Endothelial cell of umbilical vein (primary cell): ENCODE data around the gene SIX5. TPM values are rescaled to one million over a fixed set of nuclear protein-coding genes. Genes with fewer than 3 reads are reported as not detected.

Source experiments
- BruUV-seq: library from RNA; stranded (reverse); fragments of 400-500 nt; replicated peaks from 2 replicates; lab custom pipeline; 2021; lab: Mats Ljungman, UMichigan
- CTCF ChIA-PET: fragments of 300-600, 350-600 bp; sonication (Branson Sonifier 250); formaldehyde crosslinking; loops from one replicate; lab custom pipeline; 2021; ENCODE audit warnings: antibody characterized with exemption, inconsistent platforms; lab: Charles Lee
- POLR2A ChIA-PET: fragments of 300-600, 350-600 bp; sonication (Branson Sonifier 250); formaldehyde crosslinking; loops from one replicate; lab custom pipeline; 2021; ENCODE audit warnings: antibody characterized with exemption, inconsistent platforms; lab: Charles Lee
- DNase-seq: peaks from one replicate; pipeline ENCODE4 v3.0.0-alpha.2; 2011; ENCODE audit warnings: low read depth, low spot score
- FAIRE-seq: peaks from 2 replicates; lab custom pipeline; 2011; peaks lifted over from hg19 to GRCh38; lab: Jason Lieb, UNC
- H2AFZ ChIP-seq: 2 replicates; pipeline ENCODE4 v1.6.0; 2012; ENCODE audit warnings: low read depth, low read length, control low read depth, inconsistent platforms
- H3K27ac ChIP-seq: 2 replicates; pipeline ENCODE4 v1.5.1; 2011; ENCODE audit warnings: low read depth, mild to moderate bottlenecking, control low read depth, low read length, moderate library complexity; ENCODE audit not compliant: insufficient read depth
- H3K27me3 ChIP-seq, 2 experiments: 2 replicates each; pipeline versions ENCODE4 v1.6.0 to v1.6.1; 2011; ENCODE audit warnings: low read length in 2 of 2, mixed read lengths in 1 of 2; ENCODE audit not compliant: control insufficient read depth in 2 of 2, insufficient read depth in 2 of 2
- H3K36me3 ChIP-seq, 2 experiments: 2 replicates in 1 of 2; 3 replicates in 1 of 2; pipeline ENCODE4 v1.5.1; 2011; ENCODE audit warnings: low read length in 2 of 2, mild to moderate bottlenecking in 1 of 2, moderate library complexity in 1 of 2; ENCODE audit not compliant: control insufficient read depth in 2 of 2, insufficient read depth in 2 of 2; ENCODE audit errors: extremely low read depth in 1 of 2
- H3K4me1 ChIP-seq: 3 replicates; pipeline ENCODE4 v1.5.1; 2011; ENCODE audit warnings: mild to moderate bottlenecking, low read length; ENCODE audit not compliant: control insufficient read depth, insufficient read depth; ENCODE audit errors: extremely low read depth
- H3K4me2 ChIP-seq: 2 replicates; pipeline ENCODE4 v1.6.1; 2011; ENCODE audit warnings: low read length, control low read depth, mixed read lengths; ENCODE audit not compliant: insufficient read depth
- H3K4me3 ChIP-seq, 3 experiments: fragments of 200-600 bp in 1 of 3; sonication (generic), shearing (Covaris generic) in 1 of 3; replicated peaks in 1 of 3; 2 replicates each; pipeline ENCODE4 v1.5.1; 2011 to 2016; ENCODE audit warnings: control low read depth in 3 of 3, low read length in 3 of 3, mild to moderate bottlenecking in 2 of 3, inconsistent platforms in 1 of 3, low read depth in 1 of 3, moderate library complexity in 1 of 3; ENCODE audit not compliant: insufficient read depth in 1 of 3
- H3K79me2 ChIP-seq: 2 replicates; pipeline ENCODE4 v1.6.0; 2012; ENCODE audit warnings: low read length, inconsistent platforms; ENCODE audit not compliant: control insufficient read depth, insufficient read depth
- H3K9ac ChIP-seq: replicated peaks from 2 replicates; pipeline ENCODE3; 2011; ENCODE audit warnings: low read length, control low read depth; ENCODE audit not compliant: insufficient read depth; ENCODE audit errors: extremely low read depth
- H3K9me1 ChIP-seq: replicated peaks from 3 replicates; pipeline ENCODE4 v1.6.0; 2011; ENCODE audit warnings: mild to moderate bottlenecking, low read length; ENCODE audit not compliant: control insufficient read depth, insufficient read depth; ENCODE audit errors: extremely low read depth
- H3K9me3 ChIP-seq: replicated peaks from 2 replicates; pipeline ENCODE4 v1.5.1; 2012; ENCODE audit warnings: low read length, inconsistent platforms; ENCODE audit not compliant: control insufficient read depth, insufficient read depth
- H4K20me1 ChIP-seq: replicated peaks from 2 replicates; pipeline ENCODE3; 2011; ENCODE audit warnings: mild to moderate bottlenecking, low read length; ENCODE audit not compliant: control insufficient read depth, insufficient read depth; ENCODE audit errors: extremely low read depth
- EZH2 ChIP-seq: IDR thresholded peaks from 2 replicates; pipeline ENCODE4 v1.6.1; 2012; ENCODE audit warnings: borderline replicate concordance, low read depth, mild to moderate bottlenecking, moderate library complexity, low read length, inconsistent platforms; ENCODE audit not compliant: severe bottlenecking
- FOS ChIP-seq: IDR thresholded peaks from 2 replicates; pipeline ENCODE4 v1.6.1; 2011; ENCODE audit warnings: mild to moderate bottlenecking, low read length, moderate library complexity, borderline replicate concordance; ENCODE audit not compliant: insufficient read depth
- GATA2 ChIP-seq: IDR thresholded peaks from 2 replicates; pipeline ENCODE4 v1.7.0; 2011; ENCODE audit warnings: low read depth, mild to moderate bottlenecking, moderate library complexity, mixed read lengths, low read length; ENCODE audit not compliant: insufficient read length, insufficient read depth
- MYC ChIP-seq: IDR thresholded peaks from one replicate; pipeline ENCODE4 v1.6.1; 2011; ENCODE audit warnings: mild to moderate bottlenecking, low read depth, low read length
- dilution Hi-C: fragments of 300-500 bp; cut with MboI; formaldehyde crosslinking; loops from one replicate; pipeline ENCODE4 v1.15.0; 2019; ENCODE audit warnings: low sequenced_read_pairs; ENCODE audit not compliant: extremely low pct_ligation_motif_present
- intact Hi-C: fragments of 100-400 bp; cut with micrococcal nuclease; formaldehyde crosslinking; loops from one replicate; pipeline ENCODE4 v1.10.0; 2022
- polyA plus RNA-seq, 4 experiments: library from polyadenylated mRNA; depleted of rRNA in 3 of 4; stranded (reverse) in 3 of 4; unstranded in 1 of 4; fragments of >200 nt; gene quantifications; 2 replicates each; pipeline versions ENCODE4 v1.2.1 to v1.2.3, GENCODE V29; 2011 to 2012; ENCODE audit warnings: missing spikeins in 1 of 4
- total RNA-seq: library from RNA; stranded (reverse); gene quantifications from 2 replicates; pipeline ENCODE4 v1.2.3, GENCODE V29; 2021

The SIX5 gene
- total and polyA plus RNA-seq, 2 donors (not counting 3 experiments of a cell fraction or from before 2014, with no cell fraction given), result 13.1 to 16.7 TPM

- dilution Hi-C loops (no loop called here), intact Hi-C loops (no loop called here)
- Histone ChIP-seq H3K36me3 (no peaks in the 10 kb centered on the region), H2AFZ (no peak overlapping the region), H3K4me1 (no peaks in the 10 kb centered on the region), H3K4me2 (no peak overlapping the region), H3K9me3 (no peaks in the 10 kb centered on the region), H3K27me3 (peaks cover 8% of the 10 kb centered on the region in 2 experiments), H3K9me1 (no peaks in the 10 kb centered on the region), H3K9ac (no peak overlapping the region), H4K20me1 (no peaks in the 10 kb centered on the region), H3K4me3 (no peak overlapping the region), H3K27ac (no peak overlapping the region), H3K79me2 (no peaks in the 10 kb centered on the region)
- TF ChIP-seq MYC (no peak), GATA2 (no peak)
- CTCF ChIA-PET, result no interaction called here
- BruUV-seq, result no TSS peak
- DNase-seq (no peak), FAIRE-seq (no peak)
- POLR2A ChIA-PET, result no interaction called here
Observed at GRCh38 chr19:45746866-45747265, 22.2 kb downstream of the SIX5 start.

- no TSS peak for BruUV-seq
- ChIA-PET CTCF (interaction anchor here (1.0 to 1.4 kb wide), 3 partner anchors 8 to 52 kb away, joined by 3 read pairs; no protein-coding TSS in a partner anchor), POLR2A (no interaction called here)
- Histone ChIP-seq H3K79me2 (no peaks in the 10 kb centered on the region), H4K20me1 (no peaks in the 10 kb centered on the region), H3K4me1 (no peaks in the 10 kb centered on the region), H3K27ac (no peak overlapping the region), H3K27me3 (peaks cover 8% of the 10 kb centered on the region in 2 experiments), H2AFZ (no peak overlapping the region), H3K4me3 (no peak overlapping the region), H3K4me2 (no peak overlapping the region), H3K9me1 (no peaks in the 10 kb centered on the region), H3K36me3 (no peaks in the 10 kb centered on the region), H3K9me3 (no peaks in the 10 kb centered on the region), H3K9ac (no peak overlapping the region)
- no peak for DNase-seq
- dilution Hi-C loops (no loop called here), intact Hi-C loops (no loop called here)
- no peak for TF ChIP-seq FOS
- TF ChIP-seq MYC, result no peak
- no peak for TF ChIP-seq EZH2
- no peak for FAIRE-seq
Observed at GRCh38 chr19:45745606-45746005, 23.4 kb downstream of the SIX5 start.
